GM18867 (cell line): ENCODE results near the gene ISY1.
"Not testable (repeated sequence)": the region's sequence is repeated elsewhere in the genome, so short reads cannot be mapped to it uniquely, and the experiment has no call there.

Source experiments
- ATAC-seq: cut with Tn5 transposase; IDR thresholded peaks from one replicate; pipeline ENCODE4 v1.9.1; 2021; ENCODE audit warnings: mild to moderate bottlenecking, moderate library complexity; ENCODE audit not compliant: unreplicated experiment

The ISY1 gene

DNA sequence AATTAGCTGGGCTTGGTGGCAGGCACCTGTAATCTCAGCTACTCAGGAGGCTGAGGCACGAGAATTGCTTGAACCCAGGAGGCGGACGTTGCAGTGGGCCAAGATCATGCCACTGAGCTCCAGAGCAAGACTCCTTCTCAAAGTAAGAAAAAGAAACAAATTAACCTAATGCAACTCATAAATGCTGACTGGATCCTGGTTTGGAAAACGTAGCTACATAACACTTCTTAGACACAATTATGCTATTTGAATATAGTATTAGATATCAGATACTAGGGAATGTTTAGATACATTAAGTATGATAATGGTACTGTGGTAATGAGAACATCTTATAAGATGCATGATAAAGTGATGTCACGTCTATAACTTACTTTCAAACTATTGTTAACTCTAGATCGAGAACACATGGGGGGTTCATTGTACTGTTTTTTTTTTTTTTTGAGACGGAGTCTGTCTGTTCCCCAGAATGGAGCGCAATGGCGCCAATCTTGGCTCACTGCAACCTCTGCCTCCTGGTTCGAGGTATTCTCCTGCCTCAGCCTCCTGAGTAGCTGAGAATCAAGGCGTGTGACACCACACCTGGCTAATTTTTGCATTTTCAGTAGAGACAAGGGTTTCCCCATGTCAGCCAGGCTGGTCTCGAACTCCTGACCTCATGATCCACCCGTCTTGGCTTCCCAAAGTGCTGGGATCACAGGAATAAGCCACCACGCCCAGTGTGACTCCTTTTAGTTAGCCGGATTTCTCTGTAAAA lies 5.9 kb upstream of the ISY1 start:
- no peak for ATAC-seq

DNA sequence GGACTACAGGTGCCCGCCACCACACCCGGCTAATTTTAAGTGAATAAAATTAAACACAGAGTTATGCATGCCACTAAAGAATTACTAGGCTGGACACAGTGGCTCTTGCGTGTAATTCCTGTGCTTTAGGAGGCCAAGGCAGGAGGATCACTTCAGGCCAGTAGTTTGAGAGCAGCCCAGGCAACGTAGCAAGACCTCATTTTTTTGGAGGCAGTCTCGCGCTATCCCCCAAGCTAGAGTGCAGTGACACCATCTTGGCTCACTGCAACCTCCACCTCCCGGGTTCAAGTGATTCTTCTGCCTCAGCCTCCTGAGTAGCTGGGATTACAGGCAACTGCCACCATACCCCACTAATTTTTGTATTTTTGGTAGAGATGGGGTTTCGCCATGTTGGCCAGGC lies 4.7 kb upstream of the ISY1 start:
- ATAC-seq, result not testable (repeated sequence)

DNA sequence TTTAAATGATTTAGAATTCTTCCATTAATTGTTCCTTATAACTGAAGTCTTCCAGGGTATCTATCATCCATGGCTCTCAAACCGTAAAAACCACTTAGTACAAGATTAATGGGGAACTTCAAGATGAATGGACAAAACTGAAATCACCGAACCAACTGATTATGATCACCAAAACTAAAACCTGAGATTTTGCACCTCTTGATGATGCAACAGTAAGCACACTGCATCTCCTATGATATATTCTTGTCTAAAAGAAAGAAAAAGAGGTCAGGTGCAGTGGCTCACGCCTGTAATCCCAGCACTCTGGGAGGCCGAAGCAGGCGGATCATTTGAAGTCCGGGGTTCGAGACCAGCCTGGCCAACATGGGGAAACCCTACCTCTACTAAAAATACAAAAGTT lies 3.6 kb upstream of the ISY1 start:
- no peak for ATAC-seq

DNA sequence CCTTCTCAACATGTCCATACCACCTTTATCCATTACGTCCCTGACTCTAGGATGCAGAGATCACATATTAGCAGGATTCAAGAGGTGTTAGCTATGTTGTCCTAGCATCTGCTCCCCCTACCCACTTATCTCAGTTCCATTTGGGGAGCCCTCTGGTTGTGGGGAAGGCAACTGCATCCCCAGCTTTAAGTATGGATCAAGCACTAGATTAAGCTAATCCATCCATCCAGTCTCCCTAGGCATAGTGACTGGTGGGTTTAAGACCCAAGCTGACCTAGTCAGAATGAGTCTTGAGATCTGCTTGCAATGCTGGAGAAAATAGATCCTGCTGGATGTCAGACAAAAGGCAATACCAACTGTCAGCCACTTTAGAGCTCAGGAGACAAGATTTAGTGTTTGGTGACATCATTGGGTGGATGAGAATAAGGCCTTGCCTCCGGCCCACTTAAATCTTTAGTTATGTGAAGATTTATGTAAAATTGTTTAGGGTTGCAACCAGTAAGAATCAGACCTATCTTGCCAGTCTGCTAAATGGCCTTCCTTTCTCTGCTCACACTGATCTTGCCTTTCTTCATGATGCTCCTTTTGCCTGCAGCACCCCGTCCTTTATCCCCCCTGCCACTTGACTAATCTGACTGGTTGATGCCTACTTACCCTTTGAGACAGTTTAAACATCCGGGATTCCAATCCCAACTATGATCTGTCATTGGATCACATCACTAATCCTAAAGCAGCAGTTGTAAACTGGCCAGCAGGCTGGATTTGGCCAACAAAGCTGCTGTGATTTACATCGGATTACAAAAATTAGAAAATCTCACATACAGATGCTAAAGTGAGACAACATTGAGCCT lies 2.1 kb upstream of the ISY1 start:
- no peak for ATAC-seq

DNA sequence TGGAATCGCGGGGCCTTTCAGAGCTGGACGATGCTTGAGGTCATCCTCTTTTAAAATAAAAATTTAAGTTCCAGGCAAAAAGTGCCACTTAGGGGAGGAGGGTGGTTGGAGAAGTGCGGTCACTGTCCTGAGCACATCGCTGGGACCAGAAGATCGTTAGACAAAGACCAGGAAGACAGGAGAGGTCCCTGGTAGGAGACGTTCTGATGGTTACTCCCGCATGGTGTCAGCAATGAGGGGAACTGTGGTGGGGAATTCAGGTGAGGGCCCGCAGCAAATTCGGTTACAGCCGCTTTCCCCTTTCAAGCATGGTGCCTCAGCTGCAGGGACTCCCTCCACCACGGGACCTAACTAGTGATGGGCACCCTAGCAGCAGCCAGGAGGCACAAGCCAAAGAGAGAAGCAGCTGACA lies 1.0 kb upstream of the ISY1 start:
- ATAC-seq, result peak; percentile 4

DNA sequence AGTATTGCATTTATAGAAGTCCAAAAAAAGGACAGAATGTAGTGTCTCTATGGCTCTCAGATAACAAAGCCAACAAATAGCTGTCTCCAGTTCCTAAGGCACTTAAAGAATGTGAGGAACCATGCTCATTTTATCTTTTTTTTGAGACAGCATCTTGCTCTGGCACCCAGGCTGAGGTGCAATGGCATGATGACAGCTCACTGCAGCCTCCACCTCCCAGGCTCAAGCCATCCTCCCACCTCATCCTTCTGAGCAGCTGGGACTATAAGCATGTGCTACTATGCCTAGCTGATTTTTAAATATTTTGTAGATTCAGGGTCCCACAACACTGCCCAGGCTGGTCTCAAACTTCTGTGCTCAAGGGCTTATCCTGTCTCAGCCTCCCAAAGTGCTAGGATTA lies 16.1 kb downstream of the ISY1 start:
- ATAC-seq, result no peak

DNA sequence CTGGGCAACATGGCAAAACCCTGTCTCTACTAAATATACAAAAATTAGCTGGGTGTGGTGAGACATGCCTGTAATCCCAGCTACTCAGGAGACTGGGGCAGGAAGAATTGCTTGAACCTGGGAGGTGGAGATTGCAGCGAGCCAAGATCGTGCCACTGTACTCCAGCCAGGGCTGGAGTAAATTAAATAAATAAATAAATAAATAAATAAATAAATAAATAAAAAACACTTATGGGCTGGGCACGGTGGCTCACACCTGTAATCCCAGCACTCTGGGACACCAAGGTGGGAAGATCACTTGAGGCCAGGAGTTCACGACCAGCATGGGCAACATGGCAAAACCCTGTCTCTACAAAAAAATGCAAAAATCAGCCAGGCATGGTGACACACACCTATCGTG lies 19.9 kb downstream of the ISY1 start:
- ATAC-seq, result not testable (repeated sequence)

DNA sequence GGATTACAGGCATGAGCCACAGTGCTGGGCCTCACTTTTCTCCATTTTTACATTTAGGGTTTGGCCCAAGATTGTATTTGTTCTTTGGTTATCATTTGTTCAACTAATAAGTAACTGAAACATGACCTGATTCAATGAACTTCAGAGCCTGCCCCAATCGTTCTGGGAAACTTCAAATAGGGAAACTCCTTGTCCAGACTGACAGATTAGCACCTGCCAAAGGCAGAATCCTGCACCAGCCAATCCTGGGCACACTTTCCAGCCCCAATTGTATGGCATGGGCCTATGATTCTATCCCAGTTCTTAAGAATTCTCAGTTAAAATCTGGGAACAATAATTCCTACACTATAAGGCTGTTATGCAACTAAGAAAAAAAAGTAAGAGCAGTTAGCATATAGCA lies 21.0 kb downstream of the ISY1 start:
- no peak for ATAC-seq

DNA sequence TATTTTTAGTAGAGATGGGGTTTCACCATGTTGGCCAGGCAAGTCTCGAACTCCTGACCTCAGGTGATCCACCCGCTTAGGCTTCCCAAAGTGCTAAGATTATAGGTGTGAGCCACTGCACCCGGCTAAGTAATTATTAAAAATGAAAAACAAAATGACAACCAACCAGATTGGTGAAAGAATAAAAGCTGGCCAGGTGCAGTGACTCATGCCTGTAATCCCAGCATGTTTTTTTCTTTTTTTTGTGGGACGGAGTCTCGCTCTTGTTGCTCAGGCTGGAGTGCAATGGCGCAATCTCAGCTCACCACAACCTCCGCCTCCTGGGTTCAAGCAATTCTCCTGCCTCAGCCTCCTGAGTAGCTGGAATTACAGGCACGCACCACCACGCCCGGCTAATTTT lies 24.6 kb downstream of the ISY1 start:
- ATAC-seq, result not testable (repeated sequence)

DNA sequence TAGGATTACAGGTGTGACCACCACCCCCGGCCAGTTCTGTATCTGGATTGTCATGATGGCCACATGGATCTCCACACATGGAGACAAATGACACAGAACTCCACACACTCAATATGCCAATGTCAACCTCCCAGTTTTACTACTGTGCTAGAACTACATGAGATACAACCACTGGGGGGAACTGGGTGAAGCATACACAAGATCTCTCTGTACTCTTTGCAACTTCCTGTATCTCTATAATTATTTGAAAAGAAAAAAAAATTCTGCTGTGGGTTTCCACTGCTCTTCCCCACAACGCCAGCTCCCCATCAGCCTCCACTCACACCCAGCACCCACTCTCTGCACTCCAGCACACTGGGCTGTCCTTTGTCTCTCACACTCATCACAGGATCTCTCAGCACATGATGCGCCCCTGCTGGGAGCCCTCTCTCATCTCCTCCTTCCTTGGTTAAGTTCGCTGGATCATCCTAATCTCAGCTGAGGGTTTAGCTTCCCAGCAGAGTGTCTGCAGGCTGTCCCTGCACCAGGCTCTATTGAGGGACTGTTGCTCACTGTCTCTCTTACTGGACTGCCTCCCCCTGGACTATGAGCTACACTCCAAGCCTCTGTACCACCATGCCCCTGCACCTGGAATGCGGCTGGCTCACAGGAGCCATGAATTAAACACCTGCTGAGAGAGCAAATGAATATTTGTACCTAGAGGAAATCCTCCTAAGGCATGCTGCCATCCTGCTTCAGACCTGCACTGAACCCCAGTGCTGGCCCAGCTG lies 28.6 kb downstream of the ISY1 start:
- no peak for ATAC-seq

DNA sequence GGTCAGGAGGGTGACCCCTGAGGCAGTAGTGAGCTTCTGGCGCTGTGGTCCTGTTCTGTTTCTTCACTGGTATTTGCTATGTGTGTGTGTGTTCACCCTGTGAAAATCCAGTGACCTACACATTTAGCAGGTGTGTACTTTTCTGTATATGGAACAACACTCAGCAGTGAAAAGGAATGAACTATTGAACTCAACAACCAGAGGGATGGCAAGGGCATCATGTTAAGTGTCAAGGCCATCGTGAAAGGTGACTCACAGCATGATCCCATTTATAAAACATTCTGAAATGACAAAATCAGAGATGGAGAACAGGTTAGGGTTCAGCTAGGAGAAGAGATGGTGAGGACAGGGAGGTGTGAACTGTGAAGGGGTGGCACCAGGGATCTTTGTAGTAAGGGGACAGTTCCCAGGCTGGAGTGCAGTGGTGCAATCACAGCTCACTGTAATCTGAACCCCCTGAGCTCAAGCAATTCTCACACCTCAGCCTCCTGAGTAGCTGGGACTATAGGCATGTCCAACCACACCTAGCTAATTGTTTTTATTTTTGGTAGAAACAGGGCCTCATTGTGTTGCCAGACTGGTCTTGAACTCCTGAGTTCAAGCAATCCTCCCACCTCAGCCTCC lies 29.3 kb downstream of the ISY1 start:
- ATAC-seq, result no peak

DNA sequence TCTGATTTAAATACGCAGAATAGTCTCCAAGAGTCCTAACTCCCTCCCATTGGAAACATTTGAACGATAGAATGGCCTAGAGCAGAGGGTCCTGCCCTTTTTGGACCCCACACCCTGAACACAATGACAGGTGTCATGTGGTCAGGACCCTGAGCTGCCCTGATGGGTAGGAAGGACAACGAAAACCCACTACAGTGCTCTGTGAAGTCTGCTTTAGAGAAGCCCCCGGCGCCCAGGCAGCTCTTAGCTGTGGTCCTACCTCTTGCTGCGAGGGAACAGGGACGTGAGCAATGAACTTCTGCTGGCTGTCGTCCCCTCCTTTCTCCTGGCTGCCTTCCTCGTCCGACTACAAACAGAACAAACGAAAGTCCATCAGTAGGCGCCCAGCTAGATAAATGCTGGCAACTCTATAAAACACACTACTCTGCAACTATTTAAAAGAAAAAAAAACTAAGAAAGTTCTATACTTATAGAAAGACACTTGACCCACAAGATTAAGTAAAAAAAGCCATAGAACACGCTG lies 30.5 kb downstream of the ISY1 start:
- no peak for ATAC-seq

DNA sequence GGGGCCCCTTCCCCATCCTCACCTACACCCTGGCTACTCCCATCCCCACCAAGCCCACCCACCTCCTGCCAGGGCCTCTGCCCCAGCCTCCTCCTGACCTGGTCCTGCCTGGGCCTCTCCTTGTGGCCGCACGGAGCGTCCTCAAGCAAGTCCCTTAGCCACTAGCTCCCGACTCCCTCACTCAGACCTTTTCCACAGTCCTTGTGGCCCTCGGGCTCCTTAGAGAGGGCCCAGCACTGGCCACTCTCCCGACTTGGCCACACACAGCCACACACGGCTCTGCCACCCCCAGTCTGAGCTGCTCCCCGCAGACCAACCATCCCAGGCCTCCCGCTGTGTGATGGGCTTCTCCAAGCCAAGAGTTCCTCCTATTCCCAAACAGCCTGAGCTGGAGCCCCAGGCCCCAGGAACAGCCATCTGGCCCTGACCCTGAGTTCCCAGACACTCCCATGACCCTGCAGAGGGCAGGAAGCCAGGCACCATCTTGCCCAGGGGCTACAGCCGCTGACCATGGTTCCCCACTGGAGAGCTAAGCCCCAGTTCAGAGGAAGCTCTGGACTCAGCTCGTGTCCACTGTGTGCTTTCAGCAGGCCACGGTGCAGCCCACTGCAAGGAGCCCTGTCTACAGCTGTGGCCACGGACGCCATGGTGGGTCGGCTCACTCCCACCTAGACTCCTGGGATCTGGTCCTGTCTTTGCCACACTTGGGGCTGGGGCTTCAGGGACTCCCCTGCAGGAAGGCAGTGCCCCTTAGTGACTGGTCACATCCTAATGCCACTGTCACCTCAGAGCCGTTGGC lies 32.3 kb downstream of the ISY1 start:
- ATAC-seq, result no peak

DNA sequence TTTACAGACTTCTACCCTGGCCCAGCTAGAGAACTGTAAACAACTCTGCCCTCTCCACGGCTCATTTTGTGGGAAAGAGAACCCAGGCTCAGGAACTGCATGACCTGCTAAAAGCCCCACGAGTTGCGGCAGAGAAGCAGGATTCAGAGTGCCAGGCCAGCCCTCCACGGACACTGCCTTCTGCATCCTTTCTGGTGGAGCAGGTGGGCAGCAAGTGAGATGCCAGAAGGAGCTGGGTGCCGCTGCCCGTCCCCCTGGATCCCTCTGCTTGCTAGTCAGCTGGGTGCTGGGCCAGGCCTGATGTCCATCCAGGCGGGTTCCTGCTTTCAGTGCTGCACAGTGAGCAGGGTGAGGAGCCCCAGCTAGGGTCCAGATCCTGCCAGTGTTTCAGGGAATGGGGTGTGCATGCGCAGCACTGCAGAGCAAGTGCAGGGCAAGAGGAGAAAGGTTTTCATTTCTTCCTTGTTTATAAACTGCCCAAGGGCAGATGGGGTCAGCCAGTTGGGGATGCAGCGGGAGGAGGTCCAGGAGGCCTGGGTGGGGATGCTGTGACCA lies 34.1 kb downstream of the ISY1 start:
- no peak for ATAC-seq

DNA sequence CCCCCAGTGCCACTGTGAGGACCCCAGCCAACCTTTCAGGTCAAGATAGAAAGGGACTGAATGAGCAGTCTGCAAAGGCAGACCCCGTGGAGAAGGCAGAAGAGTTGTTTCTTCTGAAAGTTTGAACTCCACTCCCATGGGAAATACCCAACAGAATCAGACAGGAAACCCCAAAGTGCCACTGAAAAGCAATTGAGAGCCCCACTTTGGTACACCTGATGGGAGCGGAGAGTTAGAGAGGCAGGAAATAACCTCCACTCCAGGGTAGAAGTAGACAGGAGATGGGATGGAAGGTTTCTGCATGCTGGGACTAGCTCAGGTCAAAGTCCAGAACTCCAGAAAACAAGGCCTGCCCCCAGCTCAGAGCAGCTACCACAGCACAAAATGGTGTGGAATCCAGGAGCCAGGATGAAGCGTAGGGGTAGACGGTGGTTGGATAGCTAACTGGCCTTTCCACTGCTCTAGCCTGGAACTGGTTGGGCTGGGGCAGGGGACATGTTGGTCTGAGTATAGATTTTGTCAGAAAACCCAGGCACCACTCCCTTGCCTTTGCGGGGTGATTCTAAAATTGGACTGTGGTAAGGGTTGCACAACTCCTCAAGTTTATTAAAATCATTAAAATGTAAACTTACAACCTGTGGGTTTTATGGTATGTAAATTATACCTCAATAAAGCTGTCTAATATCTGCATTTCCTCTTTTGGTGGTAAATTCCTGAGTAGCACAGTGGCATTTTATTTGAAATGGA lies 37.4 kb downstream of the ISY1 start:
- no peak for ATAC-seq

DNA sequence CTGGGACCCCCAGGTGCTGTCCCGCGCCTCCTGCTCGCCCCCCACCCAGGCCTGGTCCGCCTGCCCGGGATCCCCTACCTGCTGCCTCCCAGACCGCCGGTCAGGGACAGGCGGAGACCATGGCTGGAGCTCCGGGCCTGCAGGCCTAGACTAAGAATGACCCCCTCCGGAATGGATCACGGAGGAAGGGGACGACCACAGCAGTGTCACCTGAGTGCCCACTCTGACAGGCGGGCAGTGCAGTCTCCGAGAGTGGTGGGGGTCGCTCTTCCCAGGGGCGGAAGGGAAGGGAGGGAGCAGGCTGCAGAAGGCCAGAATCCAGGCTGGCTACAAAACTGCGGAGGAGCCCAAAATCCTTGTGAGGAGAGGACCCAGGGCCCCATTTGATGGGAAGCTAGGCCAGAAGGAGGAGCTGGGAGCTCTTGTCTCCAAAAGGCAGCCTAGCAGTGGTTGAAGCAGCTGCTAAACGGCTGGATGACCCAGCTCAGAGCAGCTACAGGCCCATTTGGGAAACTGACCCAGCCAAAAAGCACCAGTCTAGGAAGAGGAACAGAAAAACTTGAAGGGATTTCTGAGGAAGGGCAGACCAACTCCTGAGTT lies 38.4 kb downstream of the ISY1 start:
- no peak for ATAC-seq

DNA sequence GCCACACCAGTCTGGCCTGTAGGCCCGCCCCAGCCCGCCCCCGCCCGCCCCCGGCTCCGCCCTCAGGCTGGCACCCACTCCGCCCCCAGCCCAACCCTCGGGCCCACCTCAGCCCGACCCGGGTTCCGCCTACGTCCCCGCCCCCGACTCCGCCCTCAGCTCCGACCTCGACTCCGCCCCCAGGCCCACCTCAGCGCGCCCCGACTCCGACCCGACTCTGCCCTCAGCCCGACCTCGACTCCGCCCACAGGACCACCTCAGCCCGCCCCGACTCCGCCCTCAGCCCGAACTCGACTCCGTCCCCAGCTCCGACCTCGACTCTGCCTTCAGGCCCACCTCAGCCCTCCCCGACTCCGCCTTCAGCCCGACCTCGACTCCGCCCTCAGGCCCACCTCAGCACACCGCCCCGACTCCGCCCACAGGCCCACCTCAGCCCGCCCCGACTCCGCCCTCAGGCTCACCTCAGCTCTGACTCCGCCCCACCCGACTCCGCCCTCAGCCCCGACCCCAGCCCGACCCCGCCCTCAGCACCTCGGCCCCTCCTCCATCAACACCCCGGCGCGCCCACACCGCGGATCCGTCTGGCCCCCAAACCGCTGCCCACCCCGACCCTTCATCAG lies 39.0 kb downstream of the ISY1 start, which contains the start of gene RAB43:
TSS of gene RAB43 (minus strand) at position 13 of the 620 bp plus-strand sequence. CDS start 315 bp downstream, outside the sequence.
- ATAC-seq, result peak; percentile 47
